Glutamatergic neuron (in vitro differentiated cells): Measurements from ENCODE around the gene ENOSF1. TPM values are rescaled to one million over a fixed set of nuclear protein-coding genes. Genes with fewer than 3 reads are reported as not detected.
A peak's percentile ranks its signal among the peaks of the same experiment; 100 is the strongest.

Experiments
- DNase-seq: peaks from one replicate; pipeline ENCODE4 v3.0.0; 2022
- H3K27ac Mint-ChIP-seq: one replicate; pipeline ENCODE4 v1.8.0; 2020; ENCODE audit warnings: mild to moderate bottlenecking, mixed read lengths, inconsistent platforms; ENCODE audit not compliant: unreplicated experiment
- H3K27me3 Mint-ChIP-seq: one replicate; pipeline ENCODE4 v1.8.0; 2020; ENCODE audit warnings: mild to moderate bottlenecking, moderate library complexity, mixed read lengths, inconsistent platforms; ENCODE audit not compliant: unreplicated experiment
- H3K36me3 Mint-ChIP-seq: one replicate; pipeline ENCODE4 v1.8.0; 2020; ENCODE audit warnings: mild to moderate bottlenecking, mixed read lengths, inconsistent platforms; ENCODE audit not compliant: unreplicated experiment
- H3K4me1 Mint-ChIP-seq: one replicate; pipeline ENCODE4 v1.8.0; 2020; ENCODE audit warnings: mild to moderate bottlenecking, low read depth, mixed read lengths, inconsistent platforms; ENCODE audit not compliant: unreplicated experiment
- H3K4me3 Mint-ChIP-seq: one replicate; pipeline ENCODE4 v1.8.0; 2020; ENCODE audit warnings: mild to moderate bottlenecking, mixed read lengths, inconsistent platforms; ENCODE audit not compliant: unreplicated experiment
- H3K9me3 Mint-ChIP-seq: one replicate; pipeline ENCODE4 v1.8.0; 2020; ENCODE audit warnings: mild to moderate bottlenecking, moderate library complexity, mixed read lengths, inconsistent platforms; ENCODE audit not compliant: unreplicated experiment
- total RNA-seq: library from RNA; stranded (reverse); fragmentation: NEBNext Ultra II Directional; extraction: Animal tissue kit (Norgen Biotek cat#: 25700); gene quantifications from one replicate; pipeline ENCODE4 v1.2.1, GENCODE V29; 2021; ENCODE audit not compliant: unreplicated experiment
- TF ChIP-seq, protein P1 (sequence below): fragments of 200-600 bp; sonication (generic); IDR thresholded peaks from one replicate; pipeline ENCODE4 v1.5.0; 2021; ENCODE audit not compliant: partially characterized antibody, unreplicated experiment

Gene ENOSF1
- total RNA-seq, 1 donor from 2014 or later = 9.7 TPM

DNA sequence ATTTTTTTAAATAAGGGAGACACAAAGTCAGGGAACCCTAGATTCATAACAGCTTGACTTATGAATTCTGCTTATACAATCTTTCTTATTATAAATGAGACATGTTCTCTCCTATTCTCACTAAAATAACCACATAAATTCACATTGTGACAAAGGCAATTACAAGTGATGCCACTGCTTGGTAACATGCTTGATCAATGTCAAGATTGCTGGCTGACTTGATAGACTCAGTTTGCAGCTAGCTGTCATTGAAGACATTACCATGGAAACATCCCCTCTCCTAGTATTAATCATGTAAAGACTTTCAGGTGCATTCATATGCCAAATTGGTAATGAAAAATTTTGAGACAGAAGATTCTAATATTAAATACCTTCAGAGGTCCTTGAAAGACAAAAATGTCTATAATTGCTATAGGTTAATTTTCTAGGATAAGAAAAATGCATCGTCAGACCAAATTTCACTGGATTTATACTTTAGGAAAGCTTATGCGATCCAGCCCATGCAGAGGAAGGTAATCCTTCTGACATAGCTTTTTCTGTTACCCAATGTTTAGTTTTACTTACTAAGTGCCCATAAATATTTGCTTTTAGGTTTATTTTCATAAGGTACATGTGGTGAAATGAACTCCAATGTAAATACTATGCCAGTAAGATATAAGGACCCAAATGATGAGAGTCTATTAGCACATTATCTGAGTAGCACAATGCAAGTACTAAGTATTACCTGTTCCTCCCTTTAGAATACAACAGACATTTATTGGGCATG, 32.6 kb upstream of the ENOSF1 start:
- Mint-ChIP-seq H3K36me3 (no peaks in the 10 kb centered on the region), H3K4me1 (no peaks in the 10 kb centered on the region), H3K27me3 (no peaks in the 10 kb centered on the region), H3K9me3 (no peaks in the 10 kb centered on the region), H3K27ac (no peak overlapping the region), H3K4me3 (no peak overlapping the region)
- TF ChIP-seq, protein P1, sequence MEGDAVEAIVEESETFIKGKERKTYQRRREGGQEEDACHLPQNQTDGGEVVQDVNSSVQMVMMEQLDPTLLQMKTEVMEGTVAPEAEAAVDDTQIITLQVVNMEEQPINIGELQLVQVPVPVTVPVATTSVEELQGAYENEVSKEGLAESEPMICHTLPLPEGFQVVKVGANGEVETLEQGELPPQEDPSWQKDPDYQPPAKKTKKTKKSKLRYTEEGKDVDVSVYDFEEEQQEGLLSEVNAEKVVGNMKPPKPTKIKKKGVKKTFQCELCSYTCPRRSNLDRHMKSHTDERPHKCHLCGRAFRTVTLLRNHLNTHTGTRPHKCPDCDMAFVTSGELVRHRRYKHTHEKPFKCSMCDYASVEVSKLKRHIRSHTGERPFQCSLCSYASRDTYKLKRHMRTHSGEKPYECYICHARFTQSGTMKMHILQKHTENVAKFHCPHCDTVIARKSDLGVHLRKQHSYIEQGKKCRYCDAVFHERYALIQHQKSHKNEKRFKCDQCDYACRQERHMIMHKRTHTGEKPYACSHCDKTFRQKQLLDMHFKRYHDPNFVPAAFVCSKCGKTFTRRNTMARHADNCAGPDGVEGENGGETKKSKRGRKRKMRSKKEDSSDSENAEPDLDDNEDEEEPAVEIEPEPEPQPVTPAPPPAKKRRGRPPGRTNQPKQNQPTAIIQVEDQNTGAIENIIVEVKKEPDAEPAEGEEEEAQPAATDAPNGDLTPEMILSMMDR = no peak
- no peak for DNase-seq

GRCh38 chr18:741931-742512, 29.6 kb upstream of the ENOSF1 start:
- H3K27me3 Mint-ChIP-seq = no peaks in the 10 kb centered on the region
- TF ChIP-seq, protein P1 = peak; percentile 82
- H3K27ac Mint-ChIP-seq = no peak overlapping the region
- no peaks in the 10 kb centered on the region for H3K9me3 Mint-ChIP-seq
- no peak overlapping the region for H3K4me3 Mint-ChIP-seq
- H3K36me3 Mint-ChIP-seq = no peaks in the 10 kb centered on the region
- H3K4me1 Mint-ChIP-seq = no peaks in the 10 kb centered on the region
- DNase-seq = no peak

- no peak for DNase-seq
- peaks cover 3% of the 10 kb centered on the region for H3K9me3 Mint-ChIP-seq
- H3K4me1 Mint-ChIP-seq = no peaks in the 10 kb centered on the region
- H3K27ac Mint-ChIP-seq = no peak overlapping the region
- H3K36me3 Mint-ChIP-seq = no peaks in the 10 kb centered on the region
- no peaks in the 10 kb centered on the region for H3K27me3 Mint-ChIP-seq
- TF ChIP-seq, protein P1 = no peak
- no peak overlapping the region for H3K4me3 Mint-ChIP-seq
Observed at GRCh38 chr18:732371-732770, 19.9 kb upstream of the ENOSF1 start.

DNA sequence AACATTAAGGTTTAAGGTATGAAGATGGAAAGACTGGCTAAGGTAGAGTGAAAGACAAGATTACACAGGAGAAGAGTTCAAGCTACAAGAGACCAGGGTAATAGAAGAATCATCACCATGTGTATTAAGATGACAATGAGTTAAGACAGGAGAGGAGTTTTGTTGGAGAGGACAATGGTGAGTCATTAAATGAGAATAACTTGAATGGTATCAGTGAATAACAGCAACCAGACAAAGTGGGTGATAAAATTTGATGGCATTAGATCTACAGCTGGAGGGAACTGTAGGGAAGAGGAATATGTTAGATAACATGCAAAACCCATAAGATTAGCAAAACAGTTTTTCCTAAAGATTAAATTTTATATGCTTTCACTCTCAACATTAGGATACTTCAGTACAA, 18.8 kb upstream of the ENOSF1 start:
- Mint-ChIP-seq H3K36me3 (no peaks in the 10 kb centered on the region), H3K9me3 (peaks cover 3% of the 10 kb centered on the region), H3K27ac (no peak overlapping the region), H3K4me1 (no peaks in the 10 kb centered on the region), H3K27me3 (no peaks in the 10 kb centered on the region), H3K4me3 (no peak overlapping the region)
- DNase-seq = no peak
- TF ChIP-seq, protein P1 = no peak

GRCh38 chr18:730692-731091, 18.3 kb upstream of the ENOSF1 start:
- H3K4me1 Mint-ChIP-seq = no peaks in the 10 kb centered on the region
- H3K4me3 Mint-ChIP-seq = no peak overlapping the region
- H3K27me3 Mint-ChIP-seq = no peaks in the 10 kb centered on the region
- no peaks in the 10 kb centered on the region for H3K36me3 Mint-ChIP-seq
- H3K27ac Mint-ChIP-seq = no peak overlapping the region
- H3K9me3 Mint-ChIP-seq = peaks cover 3% of the 10 kb centered on the region
- TF ChIP-seq, protein P1 = no peak
- DNase-seq = no peak
